Upper lobe of left lung (tissue), 4 donors: ENCODE measurements around the gene SGPL1.

Experiments used
- EP300 ChIP-seq, 4 donors: sonication (generic); formaldehyde crosslinking; IDR thresholded peaks; one replicate each; pipeline ENCODE4 v1.5.1; 2017; ENCODE audit warnings: antibody characterized with exemption in 4 of 4, control low read depth in 2 of 4
- POLR2A ChIP-seq, 4 donors: fragments of 450-650 bp; IDR thresholded peaks; one replicate each; pipeline ENCODE4 v1.5.1; 2016 to 2017; ENCODE audit warnings: antibody characterized with exemption in 4 of 4, mild to moderate bottlenecking in 2 of 4
- POLR2AphosphoS5 ChIP-seq, 2 donors: sonication (generic); formaldehyde crosslinking; IDR thresholded peaks; one replicate each; pipeline ENCODE4 v1.5.1; 2017; ENCODE audit warnings: antibody characterized with exemption in 2 of 2
- TF ChIP-seq, protein P1 (sequence below), 6 experiments: fragments of 450-650 bp in 4 of 6; fragments of 200-600 bp in 2 of 6; sonication (generic) in 2 of 6; IDR thresholded peaks; one replicate each; pipeline ENCODE4 v1.5.1; 2016 to 2019; ENCODE audit warnings: antibody characterized with exemption in 6 of 6

DNA sequence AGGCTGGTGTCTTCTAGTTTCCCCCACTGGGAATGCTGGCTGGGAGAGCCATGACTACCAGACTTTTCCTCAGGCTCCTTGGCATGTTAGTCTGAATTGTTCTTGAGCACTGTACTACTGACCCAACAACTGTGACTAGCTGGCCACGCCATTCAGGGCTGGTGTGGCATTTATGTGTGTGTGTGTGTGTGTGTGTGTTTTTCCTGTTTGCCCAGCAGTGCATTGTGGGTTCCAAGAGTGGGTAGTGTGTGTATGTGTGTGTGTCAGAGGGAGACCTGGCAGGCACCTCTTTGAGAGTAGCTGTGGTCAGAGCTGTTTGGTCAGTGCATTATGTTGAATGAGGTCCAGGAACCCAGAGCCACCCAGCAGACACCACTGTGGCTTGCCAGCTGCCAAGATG lies 63.5 kb downstream of the SGPL1 start:
- TF ChIP-seq, protein P1, sequence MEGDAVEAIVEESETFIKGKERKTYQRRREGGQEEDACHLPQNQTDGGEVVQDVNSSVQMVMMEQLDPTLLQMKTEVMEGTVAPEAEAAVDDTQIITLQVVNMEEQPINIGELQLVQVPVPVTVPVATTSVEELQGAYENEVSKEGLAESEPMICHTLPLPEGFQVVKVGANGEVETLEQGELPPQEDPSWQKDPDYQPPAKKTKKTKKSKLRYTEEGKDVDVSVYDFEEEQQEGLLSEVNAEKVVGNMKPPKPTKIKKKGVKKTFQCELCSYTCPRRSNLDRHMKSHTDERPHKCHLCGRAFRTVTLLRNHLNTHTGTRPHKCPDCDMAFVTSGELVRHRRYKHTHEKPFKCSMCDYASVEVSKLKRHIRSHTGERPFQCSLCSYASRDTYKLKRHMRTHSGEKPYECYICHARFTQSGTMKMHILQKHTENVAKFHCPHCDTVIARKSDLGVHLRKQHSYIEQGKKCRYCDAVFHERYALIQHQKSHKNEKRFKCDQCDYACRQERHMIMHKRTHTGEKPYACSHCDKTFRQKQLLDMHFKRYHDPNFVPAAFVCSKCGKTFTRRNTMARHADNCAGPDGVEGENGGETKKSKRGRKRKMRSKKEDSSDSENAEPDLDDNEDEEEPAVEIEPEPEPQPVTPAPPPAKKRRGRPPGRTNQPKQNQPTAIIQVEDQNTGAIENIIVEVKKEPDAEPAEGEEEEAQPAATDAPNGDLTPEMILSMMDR (IDR thresholded peaks at IDR 0.05), result no peak
- no peak for TF ChIP-seq POLR2AphosphoS5 (IDR thresholded peaks at IDR 0.05)
- TF ChIP-seq EP300 (IDR thresholded peaks at IDR 0.05), result no peak
- no peak for TF ChIP-seq POLR2A (IDR thresholded peaks at IDR 0.05)
